SK-N-SH (cell line): Measurements from ENCODE around the gene ATP6V0B. TPM values are rescaled to one million over a fixed set of nuclear protein-coding genes. Genes with fewer than 3 reads are reported as not detected.

ENCODE experiments used
- CTCF ChIA-PET: fragments of 300-600, 350-600 bp; formaldehyde crosslinking; extraction: SDS; loops from one replicate; lab custom pipeline; 2021; lab: Yijun Ruan, JAX
- POLR2A ChIA-PET: fragments of 350-600 bp; sonication (Branson Sonifier 250); formaldehyde crosslinking; extraction: SDS; loops from one replicate; lab custom pipeline; 2020; ENCODE audit warnings: antibody characterized with exemption, inconsistent platforms; lab: Yijun Ruan, JAX
- DNase-seq: peaks from one replicate; pipeline ENCODE4 v3.0.0; 2012
- H2AFZ ChIP-seq: fragments of 200-600 bp; sonication (generic); 2 replicates; pipeline ENCODE4 v1.8.1; 2016; ENCODE audit warnings: antibody characterized with exemption, mild to moderate bottlenecking, low read depth
- H3F3A ChIP-seq: fragments of 200-600 bp; sonication (generic); replicated peaks from 2 replicates; pipeline ENCODE3; 2016; ENCODE audit warnings: antibody characterized with exemption, mild to moderate bottlenecking; ENCODE audit not compliant: insufficient read depth
- H3K27ac ChIP-seq, 2 experiments: fragments of 200-500 bp in 1 of 2; fragments of 200-600 bp in 1 of 2; sonication (Bioruptor generic) in 1 of 2; sonication (generic), shearing (Covaris generic) in 1 of 2; 2 replicates each; pipeline versions ENCODE4 v1.5.1 to v1.6.1; 2014 to 2016; ENCODE audit warnings: low read depth in 2 of 2, inconsistent platforms in 1 of 2, low read length in 1 of 2, mild to moderate bottlenecking in 1 of 2, mixed read lengths in 1 of 2
- H3K27me3 ChIP-seq: fragments of 200-600 bp; sonication (generic), shearing (Covaris generic); 2 replicates; pipeline ENCODE4 v1.6.1; 2016; ENCODE audit warnings: mixed run types; ENCODE audit not compliant: insufficient read depth
- H3K36me3 ChIP-seq, 2 experiments: fragments of 200-500 bp in 1 of 2; fragments of 200-600 bp in 1 of 2; sonication (Bioruptor generic) in 1 of 2; sonication (generic) in 1 of 2; replicated peaks in 1 of 2; 2 replicates each; pipeline versions ENCODE3 to v1.5.1; 2014 to 2016; ENCODE audit warnings: low read length in 1 of 2, mild to moderate bottlenecking in 1 of 2; ENCODE audit not compliant: insufficient read depth in 2 of 2, control insufficient read depth in 1 of 2
- H3K4me1 ChIP-seq, 2 experiments: fragments of 200-500 bp in 1 of 2; fragments of 200-600 bp in 1 of 2; sonication (Bioruptor generic) in 1 of 2; sonication (generic), shearing (Covaris generic) in 1 of 2; 2 replicates each; pipeline versions ENCODE4 v1.5.1 to v1.6.1; 2014 to 2016; ENCODE audit warnings: low read depth in 1 of 2, low read length in 1 of 2, mixed run types in 1 of 2; ENCODE audit not compliant: insufficient read depth in 2 of 2, control insufficient read depth in 1 of 2
- H3K4me2 ChIP-seq: fragments of 200-600 bp; sonication (generic), shearing (Covaris generic); 2 replicates; pipeline ENCODE4 v1.6.1; 2017; ENCODE audit warnings: mixed run types
- H3K4me3 ChIP-seq, 2 experiments: fragments of 200-500 bp in 1 of 2; fragments of 200-600 bp in 1 of 2; sonication (Bioruptor generic) in 1 of 2; sonication (generic), shearing (Covaris generic) in 1 of 2; 2 replicates each; pipeline versions ENCODE4 v1.5.1 to v1.8.1; 2014 to 2016; ENCODE audit warnings: low read depth in 2 of 2, inconsistent platforms in 1 of 2, low read length in 1 of 2, mild to moderate bottlenecking in 1 of 2, mixed read lengths in 1 of 2, moderate library complexity in 1 of 2
- H3K79me2 ChIP-seq: fragments of 200-600 bp; sonication (generic); 2 replicates; pipeline ENCODE4 v1.8.1; 2017; ENCODE audit warnings: mild to moderate bottlenecking; ENCODE audit not compliant: insufficient read depth
- H3K9ac ChIP-seq: fragments of 200-600 bp; sonication (generic); 2 replicates; pipeline ENCODE4 v1.6.1; 2017; ENCODE audit warnings: mixed run types
- H3K9me2 ChIP-seq: fragments of 200-600 bp; sonication (generic); 2 replicates; pipeline ENCODE4 v1.6.1; 2017; ENCODE audit warnings: mixed run types
- H3K9me3 ChIP-seq: fragments of 200-600 bp; sonication (generic); 2 replicates; pipeline ENCODE4 v1.6.1; 2017; ENCODE audit warnings: mixed run types, mild to moderate bottlenecking, moderate library complexity
- H4K20me1 ChIP-seq: fragments of 200-600 bp; sonication (generic); 2 replicates; pipeline ENCODE4 v1.6.1; 2017; ENCODE audit warnings: mild to moderate bottlenecking, mixed run types; ENCODE audit not compliant: insufficient read depth
- EP300 ChIP-seq, 2 experiments: IDR thresholded peaks; 2 replicates each; pipeline versions ENCODE4 v1.4.0 to v1.6.1; 2012; ENCODE audit warnings: borderline replicate concordance in 1 of 2, low read depth in 1 of 2, low read length in 1 of 2
- EZH2phosphoT487 ChIP-seq: fragments of 200-600 bp; sonication (generic); IDR thresholded peaks from 2 replicates; pipeline ENCODE4 v1.6.1; 2017; ENCODE audit warnings: low read depth, mixed run types, mild to moderate bottlenecking, antibody characterized with exemption, moderate library complexity, borderline replicate concordance
- FOXM1 ChIP-seq: IDR thresholded peaks from 2 replicates; pipeline ENCODE4 v1.4.0; 2012; ENCODE audit warnings: low read depth, mild to moderate bottlenecking
- GABPA ChIP-seq: IDR thresholded peaks from 2 replicates; pipeline ENCODE4 v1.4.0; 2012; ENCODE audit warnings: low read depth, mild to moderate bottlenecking
- MEF2A ChIP-seq: IDR thresholded peaks from 2 replicates; pipeline ENCODE4 v1.4.0; 2012; ENCODE audit warnings: low read depth, borderline replicate concordance
- MXI1 ChIP-seq: IDR thresholded peaks from 2 replicates; pipeline ENCODE4 v1.6.1; 2012; ENCODE audit warnings: mild to moderate bottlenecking, low read depth, low read length, improper control_type of control experiment
- NFIC ChIP-seq: IDR thresholded peaks from 2 replicates; pipeline ENCODE4 v1.4.0; 2012; ENCODE audit warnings: borderline replicate concordance
- NRF1 ChIP-seq: IDR thresholded peaks from 2 replicates; pipeline ENCODE4 v1.6.1; 2012; ENCODE audit warnings: low read depth, mild to moderate bottlenecking, low read length
- RAD21 ChIP-seq: IDR thresholded peaks from 2 replicates; pipeline ENCODE4 v1.6.1; 2012; ENCODE audit warnings: mild to moderate bottlenecking, low read length
- RCOR1 ChIP-seq: fragments of 150-350 bp; IDR thresholded peaks from 2 replicates; pipeline ENCODE4 v1.6.1; 2017; ENCODE audit warnings: antibody characterized with exemption, low read length
- SIN3A ChIP-seq: IDR thresholded peaks from 2 replicates; pipeline ENCODE4 v1.6.1; 2012; ENCODE audit warnings: low read depth, mild to moderate bottlenecking, low read length, moderate library complexity, borderline replicate concordance
- TAF1 ChIP-seq: IDR thresholded peaks from 2 replicates; pipeline ENCODE4 v1.6.1; 2012; ENCODE audit warnings: low read depth, mild to moderate bottlenecking, low read length, moderate library complexity, borderline replicate concordance
- TEAD4 ChIP-seq: IDR thresholded peaks from 2 replicates; pipeline ENCODE4 v1.4.0; 2012; ENCODE audit warnings: mild to moderate bottlenecking, borderline replicate concordance; ENCODE audit not compliant: insufficient read depth
- YY1 ChIP-seq: IDR thresholded peaks from 2 replicates; pipeline ENCODE4 v1.4.0; 2012; ENCODE audit warnings: low read depth, mild to moderate bottlenecking
- WGBS: methylation state at CpG from one replicate; pipeline ENCODE4 v1.1.6; 2017; ENCODE audit warnings: low lambda C conversion rate; 5-methylcytosine and 5-hydroxymethylcytosine counted together
- polyA plus RNA-seq, 3 experiments: library from polyadenylated mRNA; depleted of rRNA; stranded (reverse); fragments of >200 nt; gene quantifications; 2 replicates each; pipeline ENCODE4 v1.2.3, GENCODE V29; 2012
- TF ChIP-seq, protein P1 (sequence below): IDR thresholded peaks from 2 replicates; pipeline ENCODE4; 2012
- TF ChIP-seq, protein P2 (sequence below): IDR thresholded peaks from 2 replicates; pipeline ENCODE4 v1.4.0; 2012; ENCODE audit warnings: low read depth
- TF ChIP-seq, protein P3 (sequence below): fragments of 200-600 bp; sonication (generic); IDR thresholded peaks from 2 replicates; pipeline ENCODE4 v1.6.1; 2017; ENCODE audit warnings: antibody characterized with exemption, mild to moderate bottlenecking, moderate library complexity
- TF ChIP-seq, protein P4 (sequence below): IDR thresholded peaks from 2 replicates; pipeline ENCODE4 v1.4.0; 2012; ENCODE audit warnings: low read depth, borderline replicate concordance

ATP6V0B gene
- polyA plus RNA-seq, 1 of the 3 experiments (the other 2 are of a cell fraction), result 180 TPM

DNA sequence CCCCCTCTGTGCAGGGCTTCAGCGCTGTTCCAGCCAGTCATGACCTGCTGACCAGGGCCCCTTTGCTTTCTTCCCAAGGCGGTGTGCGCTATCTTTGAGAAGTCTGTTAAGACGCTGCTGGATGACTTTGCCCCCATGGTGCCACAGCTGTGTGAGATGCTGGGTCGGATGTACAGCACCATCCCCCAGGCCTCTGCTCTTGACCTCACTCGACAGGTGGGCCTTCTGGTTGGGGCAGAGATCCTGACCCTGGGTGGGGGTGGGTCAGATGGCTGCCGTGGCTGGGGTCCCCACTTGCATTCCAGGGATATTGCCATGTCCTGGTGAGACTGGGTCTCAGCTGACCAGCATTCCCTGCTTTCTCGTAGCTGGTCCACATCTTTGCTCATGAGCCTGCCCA is 14.0 kb upstream of the ATP6V0B start:
- H3K79me2 ChIP-seq, result no peaks in the 10 kb centered on the region
- H3K4me1 ChIP-seq, result no peaks in the 10 kb centered on the region
- no peak for DNase-seq
- no peak overlapping the region for H3K9ac ChIP-seq
- no peak overlapping the region for H2AFZ ChIP-seq
- no peak for TF ChIP-seq FOXM1
- no peak for TF ChIP-seq TEAD4
- TF ChIP-seq EZH2phosphoT487, result no peak
- TF ChIP-seq NRF1, result no peak
- TF ChIP-seq RCOR1, result no peak
- no peak for TF ChIP-seq TAF1
- no peak for TF ChIP-seq GABPA
- TF ChIP-seq, protein P1, sequence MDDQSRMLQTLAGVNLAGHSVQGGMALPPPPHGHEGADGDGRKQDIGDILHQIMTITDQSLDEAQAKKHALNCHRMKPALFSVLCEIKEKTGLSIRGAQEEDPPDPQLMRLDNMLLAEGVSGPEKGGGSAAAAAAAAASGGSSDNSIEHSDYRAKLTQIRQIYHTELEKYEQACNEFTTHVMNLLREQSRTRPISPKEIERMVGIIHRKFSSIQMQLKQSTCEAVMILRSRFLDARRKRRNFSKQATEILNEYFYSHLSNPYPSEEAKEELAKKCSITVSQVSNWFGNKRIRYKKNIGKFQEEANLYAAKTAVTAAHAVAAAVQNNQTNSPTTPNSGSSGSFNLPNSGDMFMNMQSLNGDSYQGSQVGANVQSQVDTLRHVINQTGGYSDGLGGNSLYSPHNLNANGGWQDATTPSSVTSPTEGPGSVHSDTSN, result no peak
- TF ChIP-seq MXI1, result no peak
- TF ChIP-seq SIN3A, result no peak
- TF ChIP-seq, protein P2, sequence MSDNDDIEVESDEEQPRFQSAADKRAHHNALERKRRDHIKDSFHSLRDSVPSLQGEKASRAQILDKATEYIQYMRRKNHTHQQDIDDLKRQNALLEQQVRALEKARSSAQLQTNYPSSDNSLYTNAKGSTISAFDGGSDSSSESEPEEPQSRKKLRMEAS, result no peak
- TF ChIP-seq MEF2A, result no peak
- no peak for TF ChIP-seq NFIC
- H3K27ac ChIP-seq, result no peak overlapping the region
- no peaks in the 10 kb centered on the region for H3F3A ChIP-seq
- H3K4me3 ChIP-seq, result no peak overlapping the region
- H3K27me3 ChIP-seq, result no peaks in the 10 kb centered on the region
- no peak overlapping the region for H3K4me2 ChIP-seq
- POLR2A ChIA-PET, result no interaction called here
- no peaks in the 10 kb centered on the region for H3K9me2 ChIP-seq
- H3K36me3 ChIP-seq, result peaks cover 3 to 67% of the 10 kb centered on the region in 2 experiments
- no peaks in the 10 kb centered on the region for H3K9me3 ChIP-seq
- no peaks in the 10 kb centered on the region for H4K20me1 ChIP-seq
- CTCF ChIA-PET, result no interaction called here
- WGBS, result 78% methylated on average over 3 of the region's 8 CpGs

DNA sequence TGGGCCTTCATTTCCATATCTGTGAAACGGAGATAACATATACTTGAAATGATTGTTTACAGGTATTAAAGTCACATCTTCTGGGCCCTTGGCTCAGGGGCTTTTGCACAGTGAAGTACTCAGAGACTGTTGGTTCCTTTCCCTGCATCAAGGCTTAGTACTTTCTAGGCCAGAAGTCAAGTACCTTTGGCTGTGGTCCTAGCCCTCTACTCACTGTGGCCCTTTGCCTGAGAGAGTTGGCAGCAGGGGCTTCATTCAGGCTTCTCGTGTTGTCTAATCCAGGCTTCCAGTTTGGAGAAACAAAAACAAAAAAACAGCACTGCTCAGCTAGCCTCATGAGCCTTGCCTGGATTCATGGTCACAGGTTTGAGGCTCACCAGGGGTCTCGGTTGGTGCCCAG is 13.1 kb upstream of the ATP6V0B start:
- H3K9me2 ChIP-seq, result no peaks in the 10 kb centered on the region
- H3K36me3 ChIP-seq, result peaks cover 3 to 63% of the 10 kb centered on the region in 2 experiments
- no peak overlapping the region for H3K9ac ChIP-seq
- no peaks in the 10 kb centered on the region for H3K4me1 ChIP-seq
- no peak overlapping the region for H3K4me3 ChIP-seq
- H3K27ac ChIP-seq, result no peak overlapping the region
- H4K20me1 ChIP-seq, result no peaks in the 10 kb centered on the region
- no peaks in the 10 kb centered on the region for H3K79me2 ChIP-seq
- 96% methylated on average over 2 of the region's 3 CpGs for WGBS
- H3K4me2 ChIP-seq, result no peak overlapping the region
- H3K27me3 ChIP-seq, result no peaks in the 10 kb centered on the region
- CTCF ChIA-PET, result no interaction called here
- POLR2A ChIA-PET, result no interaction called here
- no peak overlapping the region for H2AFZ ChIP-seq
- TF ChIP-seq, protein P3, sequence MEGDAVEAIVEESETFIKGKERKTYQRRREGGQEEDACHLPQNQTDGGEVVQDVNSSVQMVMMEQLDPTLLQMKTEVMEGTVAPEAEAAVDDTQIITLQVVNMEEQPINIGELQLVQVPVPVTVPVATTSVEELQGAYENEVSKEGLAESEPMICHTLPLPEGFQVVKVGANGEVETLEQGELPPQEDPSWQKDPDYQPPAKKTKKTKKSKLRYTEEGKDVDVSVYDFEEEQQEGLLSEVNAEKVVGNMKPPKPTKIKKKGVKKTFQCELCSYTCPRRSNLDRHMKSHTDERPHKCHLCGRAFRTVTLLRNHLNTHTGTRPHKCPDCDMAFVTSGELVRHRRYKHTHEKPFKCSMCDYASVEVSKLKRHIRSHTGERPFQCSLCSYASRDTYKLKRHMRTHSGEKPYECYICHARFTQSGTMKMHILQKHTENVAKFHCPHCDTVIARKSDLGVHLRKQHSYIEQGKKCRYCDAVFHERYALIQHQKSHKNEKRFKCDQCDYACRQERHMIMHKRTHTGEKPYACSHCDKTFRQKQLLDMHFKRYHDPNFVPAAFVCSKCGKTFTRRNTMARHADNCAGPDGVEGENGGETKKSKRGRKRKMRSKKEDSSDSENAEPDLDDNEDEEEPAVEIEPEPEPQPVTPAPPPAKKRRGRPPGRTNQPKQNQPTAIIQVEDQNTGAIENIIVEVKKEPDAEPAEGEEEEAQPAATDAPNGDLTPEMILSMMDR, result no peak
- TF ChIP-seq, protein P4, sequence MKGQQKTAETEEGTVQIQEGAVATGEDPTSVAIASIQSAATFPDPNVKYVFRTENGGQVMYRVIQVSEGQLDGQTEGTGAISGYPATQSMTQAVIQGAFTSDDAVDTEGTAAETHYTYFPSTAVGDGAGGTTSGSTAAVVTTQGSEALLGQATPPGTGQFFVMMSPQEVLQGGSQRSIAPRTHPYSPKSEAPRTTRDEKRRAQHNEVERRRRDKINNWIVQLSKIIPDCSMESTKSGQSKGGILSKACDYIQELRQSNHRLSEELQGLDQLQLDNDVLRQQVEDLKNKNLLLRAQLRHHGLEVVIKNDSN, result no peak
- no peak for TF ChIP-seq RAD21
- TF ChIP-seq SIN3A, result no peak
- no peak for TF ChIP-seq EP300 (IDR thresholded peaks at IDR 0.05; ENCODE audit: borderline replicate concordance in 1 of 2, low read depth in 1 of 2, low read length in 1 of 2)
- TF ChIP-seq YY1, result no peak
- no peak for TF ChIP-seq RCOR1
- TF ChIP-seq TEAD4, result no peak
- TF ChIP-seq FOXM1, result no peak
- no peaks in the 10 kb centered on the region for H3K9me3 ChIP-seq
- no peak for DNase-seq
- H3F3A ChIP-seq, result no peaks in the 10 kb centered on the region
